ENCODE results near the gene FYB1.

DNA sequence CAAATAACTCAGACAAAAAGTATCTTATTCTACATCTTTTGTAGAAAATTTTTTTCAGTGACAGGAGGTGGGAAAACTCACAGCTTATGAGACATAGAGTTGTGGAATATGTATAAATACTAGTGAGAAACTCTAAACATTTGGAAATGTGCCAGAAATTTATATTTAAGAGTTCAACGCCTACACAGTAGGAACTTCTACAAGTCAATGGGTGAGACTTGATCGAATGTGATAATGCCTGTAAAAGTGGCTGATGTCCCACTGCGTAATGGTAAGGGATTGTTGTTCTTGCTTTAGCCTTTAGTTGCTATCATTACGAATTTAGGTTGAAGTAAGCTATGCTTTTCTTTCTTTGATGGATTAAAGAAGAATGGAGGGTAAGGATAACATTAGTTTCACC lies 105.2 kb downstream of the FYB1 start:
- TF ChIP-seq, protein P1, sequence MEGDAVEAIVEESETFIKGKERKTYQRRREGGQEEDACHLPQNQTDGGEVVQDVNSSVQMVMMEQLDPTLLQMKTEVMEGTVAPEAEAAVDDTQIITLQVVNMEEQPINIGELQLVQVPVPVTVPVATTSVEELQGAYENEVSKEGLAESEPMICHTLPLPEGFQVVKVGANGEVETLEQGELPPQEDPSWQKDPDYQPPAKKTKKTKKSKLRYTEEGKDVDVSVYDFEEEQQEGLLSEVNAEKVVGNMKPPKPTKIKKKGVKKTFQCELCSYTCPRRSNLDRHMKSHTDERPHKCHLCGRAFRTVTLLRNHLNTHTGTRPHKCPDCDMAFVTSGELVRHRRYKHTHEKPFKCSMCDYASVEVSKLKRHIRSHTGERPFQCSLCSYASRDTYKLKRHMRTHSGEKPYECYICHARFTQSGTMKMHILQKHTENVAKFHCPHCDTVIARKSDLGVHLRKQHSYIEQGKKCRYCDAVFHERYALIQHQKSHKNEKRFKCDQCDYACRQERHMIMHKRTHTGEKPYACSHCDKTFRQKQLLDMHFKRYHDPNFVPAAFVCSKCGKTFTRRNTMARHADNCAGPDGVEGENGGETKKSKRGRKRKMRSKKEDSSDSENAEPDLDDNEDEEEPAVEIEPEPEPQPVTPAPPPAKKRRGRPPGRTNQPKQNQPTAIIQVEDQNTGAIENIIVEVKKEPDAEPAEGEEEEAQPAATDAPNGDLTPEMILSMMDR (conservative IDR thresholded peaks at IDR 0.05; ENCODE audit: low read depth, low read length): no peak
- TF ChIP-seq, protein P2, sequence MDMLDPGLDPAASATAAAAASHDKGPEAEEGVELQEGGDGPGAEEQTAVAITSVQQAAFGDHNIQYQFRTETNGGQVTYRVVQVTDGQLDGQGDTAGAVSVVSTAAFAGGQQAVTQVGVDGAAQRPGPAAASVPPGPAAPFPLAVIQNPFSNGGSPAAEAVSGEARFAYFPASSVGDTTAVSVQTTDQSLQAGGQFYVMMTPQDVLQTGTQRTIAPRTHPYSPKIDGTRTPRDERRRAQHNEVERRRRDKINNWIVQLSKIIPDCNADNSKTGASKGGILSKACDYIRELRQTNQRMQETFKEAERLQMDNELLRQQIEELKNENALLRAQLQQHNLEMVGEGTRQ (IDR thresholded peaks at IDR 0.05; ENCODE audit: low read depth, low read length): no peak
- no peak for TF ChIP-seq POLR2A (IDR thresholded peaks at IDR 0.05; ENCODE audit: low read depth, low read length)
